ENCODE data around the gene PDZRN4.

DNA sequence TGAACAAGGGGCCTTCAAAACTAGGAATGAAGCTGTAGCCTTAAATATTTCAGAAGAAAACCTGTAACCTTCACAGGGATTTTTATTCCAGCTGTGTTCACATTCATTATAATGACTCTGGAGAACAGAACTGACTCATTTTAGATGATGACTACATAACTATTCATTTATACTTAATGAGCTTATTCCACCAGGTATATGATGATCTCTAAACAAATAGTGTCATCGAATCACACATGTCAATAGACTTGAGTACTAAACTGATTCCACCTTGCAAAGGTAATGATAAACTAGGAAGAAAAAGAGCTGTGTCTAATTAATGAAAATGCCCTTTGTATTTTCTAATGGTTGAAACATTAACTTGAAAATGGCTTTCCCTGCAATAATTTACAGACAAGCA is 433.2 kb downstream of the PDZRN4 start:
- TF ChIP-seq POLR2AphosphoS5 (IDR thresholded peaks at IDR 0.05; ENCODE audit: low read depth, low read length) (no peak), TAF1 (IDR thresholded peaks at IDR 0.05; ENCODE audit: borderline replicate concordance, insufficient read depth, low read length) (no peak), SIN3A (IDR thresholded peaks at IDR 0.05; ENCODE audit: borderline replicate concordance, insufficient read depth, low read length) (no peak)
- TF ChIP-seq, protein P1, sequence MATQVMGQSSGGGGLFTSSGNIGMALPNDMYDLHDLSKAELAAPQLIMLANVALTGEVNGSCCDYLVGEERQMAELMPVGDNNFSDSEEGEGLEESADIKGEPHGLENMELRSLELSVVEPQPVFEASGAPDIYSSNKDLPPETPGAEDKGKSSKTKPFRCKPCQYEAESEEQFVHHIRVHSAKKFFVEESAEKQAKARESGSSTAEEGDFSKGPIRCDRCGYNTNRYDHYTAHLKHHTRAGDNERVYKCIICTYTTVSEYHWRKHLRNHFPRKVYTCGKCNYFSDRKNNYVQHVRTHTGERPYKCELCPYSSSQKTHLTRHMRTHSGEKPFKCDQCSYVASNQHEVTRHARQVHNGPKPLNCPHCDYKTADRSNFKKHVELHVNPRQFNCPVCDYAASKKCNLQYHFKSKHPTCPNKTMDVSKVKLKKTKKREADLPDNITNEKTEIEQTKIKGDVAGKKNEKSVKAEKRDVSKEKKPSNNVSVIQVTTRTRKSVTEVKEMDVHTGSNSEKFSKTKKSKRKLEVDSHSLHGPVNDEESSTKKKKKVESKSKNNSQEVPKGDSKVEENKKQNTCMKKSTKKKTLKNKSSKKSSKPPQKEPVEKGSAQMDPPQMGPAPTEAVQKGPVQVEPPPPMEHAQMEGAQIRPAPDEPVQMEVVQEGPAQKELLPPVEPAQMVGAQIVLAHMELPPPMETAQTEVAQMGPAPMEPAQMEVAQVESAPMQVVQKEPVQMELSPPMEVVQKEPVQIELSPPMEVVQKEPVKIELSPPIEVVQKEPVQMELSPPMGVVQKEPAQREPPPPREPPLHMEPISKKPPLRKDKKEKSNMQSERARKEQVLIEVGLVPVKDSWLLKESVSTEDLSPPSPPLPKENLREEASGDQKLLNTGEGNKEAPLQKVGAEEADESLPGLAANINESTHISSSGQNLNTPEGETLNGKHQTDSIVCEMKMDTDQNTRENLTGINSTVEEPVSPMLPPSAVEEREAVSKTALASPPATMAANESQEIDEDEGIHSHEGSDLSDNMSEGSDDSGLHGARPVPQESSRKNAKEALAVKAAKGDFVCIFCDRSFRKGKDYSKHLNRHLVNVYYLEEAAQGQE (IDR thresholded peaks at IDR 0.05; ENCODE audit: insufficient read depth in 1 of 2, low read depth in 2 of 2, low read length in 2 of 2), result no peak

All from PFSK-1 (cell line).